Stimulated activated CD8-positive, alpha-beta memory T cell treated with anti-CD3 and anti-CD28 coated beads, Interleukin-15, amount 100 ng/mL, for 4 hours (primary cell): ENCODE measurements around the gene MAPK14.
"Not testable (repeated sequence)": the region's sequence is repeated elsewhere in the genome, so short reads cannot be mapped to it uniquely, and the experiment has no call there.

Experiments
- DNase-seq, 2 donors: peaks; one replicate each; pipeline ENCODE4 v3.0.0-alpha.2; 2020; ENCODE audit warnings: low read depth in 2 of 2

MAPK14 gene

GRCh38 chr6:36068586-36068985, 41.0 kb downstream of the MAPK14 start:
- DNase-seq, result no peak

- no peak for DNase-seq
Observed at GRCh38 chr6:36069573-36069972, 42.0 kb downstream of the MAPK14 start.

GRCh38 chr6:36070252-36070651, 42.6 kb downstream of the MAPK14 start:
- DNase-seq, result no peak

- no peak for DNase-seq
Observed at GRCh38 chr6:36071281-36071680, 43.7 kb downstream of the MAPK14 start.

DNA sequence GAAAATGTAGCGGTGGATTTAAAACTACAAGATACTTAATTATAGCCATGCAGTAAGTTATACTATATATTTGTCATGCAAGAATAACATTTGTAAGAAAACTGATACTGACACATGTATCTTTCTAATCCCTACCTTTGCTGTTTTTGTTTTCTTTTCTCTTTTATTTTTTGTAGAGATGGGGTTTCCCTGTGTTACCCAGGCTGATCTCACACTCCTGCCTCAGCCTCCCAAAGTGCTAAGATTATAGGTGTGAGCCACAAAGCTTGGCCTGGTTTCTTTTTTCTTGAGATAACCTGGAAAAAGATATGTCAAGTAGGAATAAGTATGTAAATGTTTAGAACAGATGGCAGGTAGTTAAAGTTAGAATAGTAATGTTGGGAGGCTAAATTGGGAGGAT, 44.1 kb downstream of the MAPK14 start:
- no peak for DNase-seq

GRCh38 chr6:36072681-36073080, 45.1 kb downstream of the MAPK14 start:
- no peak for DNase-seq

DNA sequence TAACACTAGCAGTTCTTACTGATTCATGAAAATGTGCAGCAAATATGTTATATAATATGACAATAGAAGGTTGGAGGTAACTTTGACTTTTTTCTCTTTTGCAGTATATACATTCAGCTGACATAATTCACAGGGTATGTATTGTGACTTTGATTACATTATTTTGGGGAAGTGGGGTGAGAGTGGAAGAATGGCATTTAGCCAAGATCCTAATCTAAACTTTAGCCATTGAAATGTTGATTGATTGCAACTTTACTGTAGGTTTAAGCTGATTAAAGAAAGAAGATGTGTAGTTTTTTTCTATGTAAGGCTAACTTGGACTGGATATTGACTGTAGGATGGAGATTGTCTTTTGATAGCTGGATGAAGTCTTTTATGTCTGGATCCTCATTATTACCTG, 46.0 kb downstream of the MAPK14 start:
- no peak for DNase-seq

GRCh38 chr6:36075656-36076055, 48.0 kb downstream of the MAPK14 start:
- no peak for DNase-seq

DNA sequence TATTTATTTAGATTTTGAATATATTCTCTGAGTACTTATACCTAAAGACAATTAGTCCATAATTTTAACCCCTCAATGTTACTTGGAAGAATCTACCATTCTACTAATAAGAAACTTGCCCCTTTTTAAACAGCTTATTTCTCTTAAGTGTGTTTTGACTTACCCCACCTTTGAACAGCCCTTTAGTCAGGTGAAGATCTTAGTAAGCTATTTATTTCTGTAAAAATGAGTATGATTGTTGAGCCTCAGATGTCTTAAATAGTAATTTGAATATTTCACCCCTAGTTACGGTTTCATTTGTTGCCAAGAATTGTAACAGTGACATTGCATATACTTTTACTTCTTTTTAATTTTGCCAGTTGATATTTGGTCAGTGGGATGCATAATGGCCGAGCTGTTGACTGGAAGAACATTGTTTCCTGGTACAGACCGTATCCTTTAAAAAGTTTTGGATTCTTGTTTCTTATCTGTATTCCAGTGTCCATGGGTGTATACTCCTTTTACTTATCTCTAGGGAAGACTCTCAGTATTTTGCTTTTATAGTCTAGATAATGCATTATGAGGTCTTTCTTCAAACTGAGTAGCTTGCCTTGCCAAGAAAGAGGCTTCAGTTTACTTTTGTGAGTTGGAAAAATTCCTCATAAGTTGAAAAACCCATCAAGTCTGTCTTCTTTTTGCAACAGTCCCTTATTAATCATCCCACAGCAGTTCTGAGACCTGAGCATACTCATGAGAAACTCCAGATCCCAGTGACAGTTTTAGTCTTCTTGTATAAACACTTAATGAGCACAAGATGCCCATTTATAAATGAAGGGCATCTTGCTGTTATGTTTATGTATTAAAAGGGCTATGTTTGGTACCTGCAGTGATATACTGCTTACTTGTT, 48.8 kb downstream of the MAPK14 start:
- no peak for DNase-seq

- DNase-seq, result no peak
Observed at GRCh38 chr6:36078159-36078558, 50.6 kb downstream of the MAPK14 start.

GRCh38 chr6:36079601-36080000, 52.0 kb downstream of the MAPK14 start:
- no peak for DNase-seq

GRCh38 chr6:36082318-36082717, 54.7 kb downstream of the MAPK14 start:
- no peak for DNase-seq

GRCh38 chr6:36083446-36083845, 55.8 kb downstream of the MAPK14 start:
- no peak for DNase-seq

DNA sequence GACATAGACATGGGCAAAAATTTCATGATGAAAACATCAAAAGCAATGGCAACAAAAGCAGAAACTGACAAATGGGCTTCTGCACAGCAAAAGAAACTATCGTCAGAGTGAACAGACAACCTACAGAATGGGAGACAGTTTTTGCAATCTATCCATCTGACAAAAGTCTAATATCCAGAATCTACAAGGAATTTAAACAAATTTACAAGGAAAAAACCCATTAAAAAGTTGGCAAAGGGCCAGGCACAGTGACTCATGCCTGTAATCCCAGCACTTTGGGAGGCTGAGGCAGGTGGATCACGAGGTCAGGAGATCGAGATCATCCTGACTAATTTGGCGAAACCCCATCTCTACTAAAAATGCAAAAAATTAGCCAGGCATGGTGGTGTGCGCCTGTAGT, 60.6 kb downstream of the MAPK14 start:
- DNase-seq, result not testable (repeated sequence)

GRCh38 chr6:36089048-36089447, 61.4 kb downstream of the MAPK14 start:
- no peak for DNase-seq

- DNase-seq, result no peak
Observed at GRCh38 chr6:36094238-36094637, 66.6 kb downstream of the MAPK14 start.

DNA sequence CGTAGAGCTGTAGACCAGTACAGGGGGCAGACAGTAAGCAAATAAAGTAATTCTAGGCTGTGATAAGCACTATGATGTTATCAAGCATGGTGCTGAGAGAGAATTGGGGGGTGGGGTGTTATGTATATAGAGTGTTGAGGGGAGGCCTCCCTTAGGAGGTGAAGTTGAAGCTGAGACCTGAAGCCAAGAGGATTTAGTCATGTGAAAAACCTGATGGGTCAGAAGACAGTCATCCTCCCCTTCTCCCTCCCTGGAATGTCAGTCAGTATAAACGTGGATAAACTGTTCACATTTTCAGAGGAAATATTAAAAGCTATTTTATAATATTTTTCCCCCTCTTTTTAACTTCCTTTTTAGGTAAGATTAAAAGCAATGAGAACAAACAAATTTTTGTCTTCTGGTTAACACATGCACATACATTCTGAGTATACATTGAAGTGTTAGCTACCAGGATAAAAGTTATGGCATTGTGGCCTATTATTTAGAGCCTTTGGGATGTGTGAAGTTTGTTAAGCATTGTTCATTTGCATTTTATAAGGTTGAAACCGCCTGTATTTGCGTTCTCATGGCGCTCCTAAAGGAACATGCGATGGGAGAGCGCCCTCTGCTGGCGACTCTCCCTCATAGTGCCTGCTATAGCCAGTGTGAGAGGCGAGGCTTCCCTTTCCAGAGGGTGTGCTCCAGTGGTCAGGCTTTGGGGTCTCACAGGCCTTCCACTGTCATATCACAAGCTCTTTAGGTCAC, 67.3 kb downstream of the MAPK14 start:
- peak; percentile 51 to 64 for DNase-seq

GRCh38 chr6:36095497-36096391, 68.1 kb downstream of the MAPK14 start:
- no peak for DNase-seq

DNA sequence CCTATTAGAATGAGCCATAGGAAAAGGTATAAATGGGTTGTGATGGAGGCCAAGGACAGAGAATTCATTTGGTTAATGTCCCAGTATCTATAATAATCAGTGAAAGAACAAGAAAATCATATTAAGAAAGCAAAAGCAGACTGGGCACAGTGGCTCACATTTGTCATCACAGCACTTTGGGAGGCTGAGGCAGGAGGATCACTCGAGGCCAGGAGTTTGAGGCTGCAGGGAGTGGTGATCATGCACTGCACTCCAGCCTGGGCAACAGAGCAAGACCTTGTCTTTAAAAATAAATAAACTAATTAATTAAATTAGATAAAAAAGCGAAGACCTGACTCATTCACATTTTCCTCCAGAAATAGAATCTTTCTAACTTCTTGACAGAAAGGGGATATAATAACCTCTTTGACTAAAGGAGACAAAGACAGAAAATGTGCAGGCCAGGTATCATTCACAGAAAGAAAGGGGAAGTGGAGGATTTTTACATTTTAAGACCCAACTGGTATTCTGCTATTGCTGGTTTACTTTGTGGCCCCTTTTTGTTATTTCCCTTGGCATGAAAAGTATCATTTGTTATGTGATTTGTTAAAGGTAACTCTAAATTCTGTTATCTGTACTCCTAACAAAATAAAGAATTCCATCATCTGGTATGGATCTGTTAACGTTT, 70.8 kb downstream of the MAPK14 start:
- no peak for DNase-seq

- DNase-seq, result no peak
Observed at GRCh38 chr6:36098920-36099647, 71.5 kb downstream of the MAPK14 start.
